ENCODE results near the gene ZMYND8.
"Not testable (repeated sequence)": the region's sequence is repeated elsewhere in the genome, so short reads cannot be mapped to it uniquely, and the experiment has no call there.

ZMYND8 gene

DNA sequence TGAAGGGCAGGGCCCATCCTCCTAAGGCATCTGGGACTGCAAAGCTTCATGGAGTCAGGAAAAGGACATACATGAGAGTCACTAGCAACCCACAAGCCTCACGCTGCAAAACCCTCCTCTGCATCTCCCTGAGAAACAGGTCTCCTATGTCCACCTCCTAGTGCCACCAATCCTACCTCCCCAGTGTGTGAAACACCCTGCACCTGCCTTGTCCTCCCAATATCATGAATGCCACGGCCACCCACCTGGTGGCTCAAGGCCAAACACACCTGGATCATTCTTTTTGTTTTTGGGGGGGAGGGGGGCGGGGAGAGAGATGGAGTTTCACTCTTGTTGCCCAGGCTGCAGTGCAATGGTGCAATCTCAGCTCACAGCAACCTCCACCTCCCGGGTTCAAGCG lies 90.5 kb downstream of the ZMYND8 start:
- CTCF ChIA-PET = interaction anchor here (4.7 to 5.6 kb wide), 2 partner anchors 7 to 118 kb away, joined by 41 to 54 read pairs; no protein-coding TSS in a partner anchor
- TF ChIP-seq, protein P1, sequence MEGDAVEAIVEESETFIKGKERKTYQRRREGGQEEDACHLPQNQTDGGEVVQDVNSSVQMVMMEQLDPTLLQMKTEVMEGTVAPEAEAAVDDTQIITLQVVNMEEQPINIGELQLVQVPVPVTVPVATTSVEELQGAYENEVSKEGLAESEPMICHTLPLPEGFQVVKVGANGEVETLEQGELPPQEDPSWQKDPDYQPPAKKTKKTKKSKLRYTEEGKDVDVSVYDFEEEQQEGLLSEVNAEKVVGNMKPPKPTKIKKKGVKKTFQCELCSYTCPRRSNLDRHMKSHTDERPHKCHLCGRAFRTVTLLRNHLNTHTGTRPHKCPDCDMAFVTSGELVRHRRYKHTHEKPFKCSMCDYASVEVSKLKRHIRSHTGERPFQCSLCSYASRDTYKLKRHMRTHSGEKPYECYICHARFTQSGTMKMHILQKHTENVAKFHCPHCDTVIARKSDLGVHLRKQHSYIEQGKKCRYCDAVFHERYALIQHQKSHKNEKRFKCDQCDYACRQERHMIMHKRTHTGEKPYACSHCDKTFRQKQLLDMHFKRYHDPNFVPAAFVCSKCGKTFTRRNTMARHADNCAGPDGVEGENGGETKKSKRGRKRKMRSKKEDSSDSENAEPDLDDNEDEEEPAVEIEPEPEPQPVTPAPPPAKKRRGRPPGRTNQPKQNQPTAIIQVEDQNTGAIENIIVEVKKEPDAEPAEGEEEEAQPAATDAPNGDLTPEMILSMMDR (IDR thresholded peaks at IDR 0.05; ENCODE audit: insufficient read depth, low read length, missing control alignments) = no peak
- POLR2A ChIA-PET = no interaction called here
- no peak for DNase-seq (ENCODE audit: low read depth, low spot score)
- H3K4me3 ChIP-seq (ENCODE audit: low read depth, low read length) = no peak overlapping the region

DNA sequence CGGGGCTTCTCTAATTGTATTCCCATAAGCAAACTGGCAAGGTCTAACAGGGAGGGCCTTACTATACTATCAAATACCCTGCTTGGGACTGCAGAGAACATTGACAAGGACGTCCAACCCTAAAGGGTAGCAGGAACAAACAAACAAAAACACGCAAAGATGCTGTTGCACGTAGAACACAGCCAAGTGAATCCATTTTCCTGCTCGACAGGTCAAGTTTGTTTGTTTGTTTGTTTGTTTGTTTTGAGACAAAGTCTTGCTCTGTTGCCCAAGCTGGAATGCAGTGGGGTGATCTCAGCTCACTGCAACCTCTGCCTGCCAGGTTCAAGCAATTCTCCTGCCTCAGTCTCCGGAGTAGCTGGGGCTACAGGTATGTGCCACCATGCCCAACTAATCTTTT lies 91.3 kb downstream of the ZMYND8 start:
- TF ChIP-seq, protein P1 (IDR thresholded peaks at IDR 0.05; ENCODE audit: insufficient read depth, low read length, missing control alignments) = no peak
- no peak overlapping the region for H3K4me3 ChIP-seq (ENCODE audit: low read depth, low read length)
- no peak for DNase-seq (ENCODE audit: low read depth, low spot score)
- CTCF ChIA-PET = interaction anchor here (4.7 to 5.6 kb wide), 2 partner anchors 8 to 119 kb away, joined by 41 to 54 read pairs; no protein-coding TSS in a partner anchor
- POLR2A ChIA-PET = interaction anchor here (0.6 to 0.9 kb wide), 2 partner anchors 24 to 1536 kb away, joined by 3 read pairs; no protein-coding TSS in a partner anchor

DNA sequence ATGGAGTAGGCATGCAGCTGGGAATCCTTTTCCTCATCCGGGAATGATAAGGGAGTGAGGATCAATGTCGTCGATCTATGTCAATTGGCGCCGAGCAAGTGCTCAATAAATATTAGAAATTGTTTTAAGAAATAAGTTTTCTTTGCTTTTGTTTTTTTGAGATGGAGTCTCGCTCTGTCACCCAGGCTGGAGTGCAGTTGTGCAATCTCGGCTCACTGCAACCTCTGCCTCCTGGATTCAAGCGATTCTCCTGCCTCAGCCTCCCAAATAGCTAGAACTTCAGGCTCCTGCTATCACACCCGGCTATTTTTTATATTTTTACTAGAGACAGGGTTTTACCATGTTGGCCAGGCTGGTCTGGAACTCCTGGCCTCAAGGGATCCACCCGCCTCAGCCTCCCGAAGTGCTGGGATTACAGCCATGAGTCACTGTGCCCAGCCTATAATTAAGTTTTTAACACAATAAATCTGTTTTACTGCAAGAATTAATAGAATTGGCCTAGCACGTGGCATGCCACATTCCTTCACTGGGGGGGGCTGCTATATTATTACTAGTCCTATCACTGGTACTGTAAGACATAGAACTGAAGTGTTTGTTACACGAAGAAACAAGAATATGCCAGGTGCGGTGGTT lies 92.2 kb downstream of the ZMYND8 start:
- ChIA-PET CTCF (interaction anchor here (0.6 to 5.6 kb wide), 3 partner anchors 9 to 120 kb away, joined by 3 to 54 read pairs (median 41); no protein-coding TSS in a partner anchor), POLR2A (interaction anchor here (0.9 kb wide), 1 partner anchor 23 kb away, joined by 3 read pairs; no protein-coding TSS in a partner anchor)
- DNase-seq (ENCODE audit: low read depth, low spot score); H3K4me3 ChIP-seq (ENCODE audit: low read depth, low read length): not testable (repeated sequence)

DNA sequence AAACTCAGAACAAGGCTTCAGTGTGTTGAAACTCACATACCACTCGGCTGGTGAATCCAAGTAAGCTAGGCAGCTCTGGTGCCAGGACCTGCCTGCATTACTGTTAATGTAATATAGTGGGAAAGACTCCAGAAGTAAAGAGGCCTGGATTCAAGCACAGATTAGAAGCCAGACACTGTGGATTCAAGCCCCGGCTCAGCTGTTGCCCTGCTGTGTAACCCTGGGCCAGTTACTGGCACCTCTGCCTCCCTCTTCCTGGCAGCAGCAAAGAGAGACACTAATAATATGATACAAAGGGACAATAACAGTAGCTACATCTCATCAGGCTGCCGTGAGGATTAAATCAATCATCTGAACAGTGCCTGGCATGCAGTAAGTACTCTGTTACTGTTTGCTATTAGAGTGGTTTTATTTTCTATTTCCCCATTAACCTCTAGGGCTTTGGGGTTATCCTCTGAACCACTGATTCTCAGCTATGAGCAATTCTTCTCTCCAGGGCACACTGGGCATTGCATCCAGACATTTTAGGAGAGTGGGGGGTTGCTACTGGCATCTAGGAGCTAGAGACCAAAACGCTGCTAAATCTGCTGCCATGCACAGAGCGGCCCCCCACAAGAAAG lies 92.9 kb downstream of the ZMYND8 start:
- no peak for DNase-seq (ENCODE audit: low read depth, low spot score)
- POLR2A ChIA-PET = interaction anchor here (1.4 kb wide), 1 partner anchor 11 kb away, joined by 4 read pairs; no protein-coding TSS in a partner anchor
- no peak overlapping the region for H3K4me3 ChIP-seq (ENCODE audit: low read depth, low read length)
- CTCF ChIA-PET = interaction anchor here (0.6 to 5.6 kb wide), 3 partner anchors 10 to 120 kb away, joined by 3 to 54 read pairs (median 41); no protein-coding TSS in a partner anchor
- TF ChIP-seq, protein P1 (IDR thresholded peaks at IDR 0.05; ENCODE audit: insufficient read depth, low read length, missing control alignments) = no peak

DNA sequence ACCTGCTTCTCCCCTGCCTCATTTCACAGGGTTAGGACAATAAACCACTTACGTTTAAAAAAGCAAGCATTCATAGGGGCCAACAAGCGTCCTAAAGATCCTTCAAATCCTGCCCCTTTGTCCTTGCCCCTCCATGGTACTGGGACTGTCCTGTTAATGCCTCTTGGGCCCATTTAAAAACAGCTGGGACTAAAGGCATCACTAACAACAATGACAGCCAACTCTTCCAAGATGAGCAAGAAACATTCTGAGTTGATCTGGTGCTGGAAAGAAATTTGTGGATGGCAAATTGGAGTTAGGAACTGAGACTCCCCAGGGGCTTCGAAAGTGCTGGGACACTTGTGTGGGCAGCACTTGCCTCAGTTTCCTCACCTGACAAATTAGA lies 93.4 kb downstream of the ZMYND8 start:
- TF ChIP-seq, protein P1 (IDR thresholded peaks at IDR 0.05; ENCODE audit: insufficient read depth, low read length, missing control alignments) = no peak
- POLR2A ChIA-PET = interaction anchor here (1.4 kb wide), 1 partner anchor 11 kb away, joined by 4 read pairs; no protein-coding TSS in a partner anchor
- no peak for DNase-seq (ENCODE audit: low read depth, low spot score)
- H3K4me3 ChIP-seq (ENCODE audit: low read depth, low read length) = no peak overlapping the region
- CTCF ChIA-PET = interaction anchor here (4.7 to 5.6 kb wide), 2 partner anchors 10 to 121 kb away, joined by 41 to 54 read pairs; no protein-coding TSS in a partner anchor

DNA sequence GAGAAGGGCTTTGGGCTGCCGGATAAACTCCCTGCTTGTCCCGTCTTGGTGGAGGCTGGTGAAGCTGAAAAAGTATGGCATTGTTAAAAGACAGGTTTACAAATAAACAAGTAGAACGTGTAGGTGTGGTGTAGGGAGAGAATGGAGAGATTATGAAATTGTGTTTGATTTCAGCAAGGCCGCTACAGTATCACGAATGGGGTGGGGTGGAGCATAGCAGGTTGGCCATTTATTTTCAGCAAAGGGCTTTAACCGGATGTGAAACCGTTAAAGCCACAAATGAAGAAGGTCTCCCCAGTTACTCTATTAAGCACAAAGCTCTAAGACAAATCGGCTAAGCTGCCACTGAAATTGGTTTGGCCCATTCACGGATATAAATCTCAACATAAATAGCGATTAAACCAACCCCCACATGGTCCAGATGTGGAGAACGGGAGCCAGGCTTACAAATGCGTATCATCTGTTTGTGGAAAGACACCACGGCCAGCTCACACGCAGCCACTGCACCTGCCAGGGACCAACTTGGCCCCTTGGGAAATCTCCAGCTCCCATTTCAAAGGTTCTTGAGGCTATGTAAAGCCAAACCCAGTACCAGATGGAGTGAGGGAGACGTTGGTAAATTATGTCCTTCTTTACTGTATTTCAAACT lies 94.0 kb downstream of the ZMYND8 start:
- POLR2A ChIA-PET = interaction anchor here (1.4 kb wide), 1 partner anchor 12 kb away, joined by 4 read pairs; no protein-coding TSS in a partner anchor

More for the DNA sequence above, 94.0 kb downstream of the ZMYND8 start:
- TF ChIP-seq, protein P1 (IDR thresholded peaks at IDR 0.05; ENCODE audit: insufficient read depth, low read length, missing control alignments) = no peak
- DNase-seq (ENCODE audit: low read depth, low spot score) = no peak
- no peak overlapping the region for H3K4me3 ChIP-seq (ENCODE audit: low read depth, low read length)
- CTCF ChIA-PET = interaction anchor here (0.9 to 5.6 kb wide), 3 partner anchors 11 to 509 kb away, joined by 3 to 54 read pairs (median 41); no protein-coding TSS in a partner anchor
